ENCODE data around the gene ZBTB46. TPM values are rescaled to one million over a fixed set of nuclear protein-coding genes. Genes with fewer than 3 reads are reported as not detected.

Gene ZBTB46
- total RNA-seq, 1 experiment from 2014 or later, result 10.7 TPM

DNA sequence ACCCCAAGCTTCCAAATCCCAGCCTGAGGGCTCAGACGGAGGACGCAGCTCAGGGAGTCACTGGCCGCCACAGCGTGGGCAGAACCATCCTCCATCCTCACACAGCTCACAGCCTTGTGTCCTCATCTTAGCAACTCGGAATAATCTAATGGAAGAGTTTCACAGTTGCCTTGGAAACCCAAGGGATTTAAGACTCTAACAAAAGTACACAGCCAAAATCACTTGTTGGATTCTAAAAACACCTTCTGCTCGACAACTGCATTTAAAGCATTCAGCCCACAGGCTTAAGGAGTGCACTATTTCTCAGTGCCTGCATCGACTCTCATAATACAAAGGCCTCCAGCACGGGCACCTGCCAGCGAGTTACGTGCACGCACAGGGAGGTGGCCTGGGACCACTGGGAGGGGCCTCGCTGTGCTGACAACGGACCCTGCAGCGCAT is 45.4 kb downstream of the ZBTB46 start:
- ChIA-PET CTCF (interaction anchor here (0.8 to 1.5 kb wide), 5 partner anchors 8 to 25 kb away, joined by 3 read pairs; no protein-coding TSS in a partner anchor), RAD21 (ENCODE audit: low non-redundant PET in 1 of 2, low total read pairs in 2 of 2, uncharacterized antibody in 2 of 2, unreplicated experiment in 2 of 2) (interaction anchor here in 1 of 2 experiments (1.0 kb wide), 1 partner anchor 188 kb away, joined by 3 read pairs; no protein-coding TSS in a partner anchor), POLR2A (no interaction called here)
- no peak overlapping the region for H3K4me2 ChIP-seq (ENCODE audit: low read length)
- no peaks in the 10 kb centered on the region for H3K9me2 ChIP-seq (ENCODE audit: insufficient read depth)
- H3K27ac ChIP-seq (ENCODE audit: low read depth, low read length), result no peak overlapping the region
- H3K27me3 ChIP-seq (ENCODE audit: insufficient read depth, low read length), result no peaks in the 10 kb centered on the region
- DNase-seq (ENCODE audit: low read depth, low spot score), result no peak
- H3K9me3 ChIP-seq (ENCODE audit: control insufficient read depth in 1 of 2, insufficient read depth in 1 of 2, low read depth in 1 of 2, low read length in 2 of 2), result no peaks in the 10 kb centered on the region
- intact Hi-C loops (cut with micrococcal nuclease), result loop anchor here (2.0 to 10.0 kb wide), 2 partner anchors 79 to 189 kb away; partner anchors contain the start of genes SAMD10 and TPD52L2
- H3K36me3 ChIP-seq (ENCODE audit: control insufficient read depth in 1 of 2, insufficient read depth in 2 of 2, low read length in 2 of 2), result no peaks in the 10 kb centered on the region
- TF ChIP-seq SP1 (IDR thresholded peaks at IDR 0.05; ENCODE audit: low read depth) (no peak), EZH2phosphoT487 (IDR thresholded peaks at IDR 0.05; ENCODE audit: borderline replicate concordance) (no peak), RAD21 (IDR thresholded peaks at IDR 0.05; ENCODE audit: low read depth) (no peak), ZFX (IDR thresholded peaks at IDR 0.05) (no peak), SIN3A (IDR thresholded peaks at IDR 0.05; ENCODE audit: low read depth) (no peak), SRF (IDR thresholded peaks at IDR 0.05; ENCODE audit: low read depth) (no peak), POLR2AphosphoS5 (IDR thresholded peaks at IDR 0.05; ENCODE audit: low read depth, low read length) (no peak), FOSL1 (IDR thresholded peaks at IDR 0.05; ENCODE audit: low read depth) (no peak), JUND (IDR thresholded peaks at IDR 0.05) (no peak)
- TF ChIP-seq, protein P1, sequence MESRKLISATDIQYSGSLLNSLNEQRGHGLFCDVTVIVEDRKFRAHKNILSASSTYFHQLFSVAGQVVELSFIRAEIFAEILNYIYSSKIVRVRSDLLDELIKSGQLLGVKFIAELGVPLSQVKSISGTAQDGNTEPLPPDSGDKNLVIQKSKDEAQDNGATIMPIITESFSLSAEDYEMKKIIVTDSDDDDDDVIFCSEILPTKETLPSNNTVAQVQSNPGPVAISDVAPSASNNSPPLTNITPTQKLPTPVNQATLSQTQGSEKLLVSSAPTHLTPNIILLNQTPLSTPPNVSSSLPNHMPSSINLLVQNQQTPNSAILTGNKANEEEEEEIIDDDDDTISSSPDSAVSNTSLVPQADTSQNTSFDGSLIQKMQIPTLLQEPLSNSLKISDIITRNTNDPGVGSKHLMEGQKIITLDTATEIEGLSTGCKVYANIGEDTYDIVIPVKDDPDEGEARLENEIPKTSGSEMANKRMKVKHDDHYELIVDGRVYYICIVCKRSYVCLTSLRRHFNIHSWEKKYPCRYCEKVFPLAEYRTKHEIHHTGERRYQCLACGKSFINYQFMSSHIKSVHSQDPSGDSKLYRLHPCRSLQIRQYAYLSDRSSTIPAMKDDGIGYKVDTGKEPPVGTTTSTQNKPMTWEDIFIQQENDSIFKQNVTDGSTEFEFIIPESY (IDR thresholded peaks at IDR 0.05; ENCODE audit: extremely low read depth, insufficient replicate concordance, low read length), result no peak
- TF ChIP-seq, protein P2, sequence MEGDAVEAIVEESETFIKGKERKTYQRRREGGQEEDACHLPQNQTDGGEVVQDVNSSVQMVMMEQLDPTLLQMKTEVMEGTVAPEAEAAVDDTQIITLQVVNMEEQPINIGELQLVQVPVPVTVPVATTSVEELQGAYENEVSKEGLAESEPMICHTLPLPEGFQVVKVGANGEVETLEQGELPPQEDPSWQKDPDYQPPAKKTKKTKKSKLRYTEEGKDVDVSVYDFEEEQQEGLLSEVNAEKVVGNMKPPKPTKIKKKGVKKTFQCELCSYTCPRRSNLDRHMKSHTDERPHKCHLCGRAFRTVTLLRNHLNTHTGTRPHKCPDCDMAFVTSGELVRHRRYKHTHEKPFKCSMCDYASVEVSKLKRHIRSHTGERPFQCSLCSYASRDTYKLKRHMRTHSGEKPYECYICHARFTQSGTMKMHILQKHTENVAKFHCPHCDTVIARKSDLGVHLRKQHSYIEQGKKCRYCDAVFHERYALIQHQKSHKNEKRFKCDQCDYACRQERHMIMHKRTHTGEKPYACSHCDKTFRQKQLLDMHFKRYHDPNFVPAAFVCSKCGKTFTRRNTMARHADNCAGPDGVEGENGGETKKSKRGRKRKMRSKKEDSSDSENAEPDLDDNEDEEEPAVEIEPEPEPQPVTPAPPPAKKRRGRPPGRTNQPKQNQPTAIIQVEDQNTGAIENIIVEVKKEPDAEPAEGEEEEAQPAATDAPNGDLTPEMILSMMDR (IDR thresholded peaks at IDR 0.05 in 2 of 3, conservative IDR thresholded peaks at IDR 0.05 in 1 of 3; ENCODE audit: borderline replicate concordance in 1 of 3, insufficient read depth in 1 of 3, low read depth in 2 of 3, low read length in 2 of 3), result no peak
- TF ChIP-seq, protein P3, sequence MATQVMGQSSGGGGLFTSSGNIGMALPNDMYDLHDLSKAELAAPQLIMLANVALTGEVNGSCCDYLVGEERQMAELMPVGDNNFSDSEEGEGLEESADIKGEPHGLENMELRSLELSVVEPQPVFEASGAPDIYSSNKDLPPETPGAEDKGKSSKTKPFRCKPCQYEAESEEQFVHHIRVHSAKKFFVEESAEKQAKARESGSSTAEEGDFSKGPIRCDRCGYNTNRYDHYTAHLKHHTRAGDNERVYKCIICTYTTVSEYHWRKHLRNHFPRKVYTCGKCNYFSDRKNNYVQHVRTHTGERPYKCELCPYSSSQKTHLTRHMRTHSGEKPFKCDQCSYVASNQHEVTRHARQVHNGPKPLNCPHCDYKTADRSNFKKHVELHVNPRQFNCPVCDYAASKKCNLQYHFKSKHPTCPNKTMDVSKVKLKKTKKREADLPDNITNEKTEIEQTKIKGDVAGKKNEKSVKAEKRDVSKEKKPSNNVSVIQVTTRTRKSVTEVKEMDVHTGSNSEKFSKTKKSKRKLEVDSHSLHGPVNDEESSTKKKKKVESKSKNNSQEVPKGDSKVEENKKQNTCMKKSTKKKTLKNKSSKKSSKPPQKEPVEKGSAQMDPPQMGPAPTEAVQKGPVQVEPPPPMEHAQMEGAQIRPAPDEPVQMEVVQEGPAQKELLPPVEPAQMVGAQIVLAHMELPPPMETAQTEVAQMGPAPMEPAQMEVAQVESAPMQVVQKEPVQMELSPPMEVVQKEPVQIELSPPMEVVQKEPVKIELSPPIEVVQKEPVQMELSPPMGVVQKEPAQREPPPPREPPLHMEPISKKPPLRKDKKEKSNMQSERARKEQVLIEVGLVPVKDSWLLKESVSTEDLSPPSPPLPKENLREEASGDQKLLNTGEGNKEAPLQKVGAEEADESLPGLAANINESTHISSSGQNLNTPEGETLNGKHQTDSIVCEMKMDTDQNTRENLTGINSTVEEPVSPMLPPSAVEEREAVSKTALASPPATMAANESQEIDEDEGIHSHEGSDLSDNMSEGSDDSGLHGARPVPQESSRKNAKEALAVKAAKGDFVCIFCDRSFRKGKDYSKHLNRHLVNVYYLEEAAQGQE (IDR thresholded peaks at IDR 0.05; ENCODE audit: low read depth), result no peak
- no TSS peak for BruUV-seq (replicated peaks)
- H3K4me1 ChIP-seq (ENCODE audit: control insufficient read depth in 1 of 2, insufficient read depth in 2 of 2, low read length in 2 of 2), result peaks cover 14 to 18% of the 10 kb centered on the region in 2 experiments; a peak in 3 of 4 replicates
- H3K9ac ChIP-seq (ENCODE audit: low read length), result no peak overlapping the region
- H3K79me2 ChIP-seq (ENCODE audit: insufficient read depth, low read length), result no peaks in the 10 kb centered on the region
- ATAC-seq, result no peak
- no peaks in the 10 kb centered on the region for H4K20me1 ChIP-seq (ENCODE audit: insufficient read depth)
- H2AFZ ChIP-seq (ENCODE audit: low read depth, low read length, poor library complexity, severe bottlenecking), result no peak overlapping the region
- H3K4me3 ChIP-seq (replicated peaks in 1 of 2; ENCODE audit: low read depth in 1 of 2, low read length in 2 of 2), result no peak overlapping the region

Measured in HCT116 (cell line).